SH-SY5Y (cell line): ENCODE results near the gene UBAC2.

Source experiments
- GATA2 ChIP-seq: IDR thresholded peaks from 2 replicates; pipeline ENCODE4 v1.6.1; 2011; ENCODE audit warnings: mild to moderate bottlenecking, low read depth, low read length
- GATA3 ChIP-seq: IDR thresholded peaks from 2 replicates; pipeline ENCODE4 v1.6.1; 2011; ENCODE audit warnings: low read depth, mild to moderate bottlenecking, low read length, moderate library complexity

UBAC2 gene

GRCh38 chr13:99294958-99295357 is 94.3 kb downstream of the UBAC2 start:
- TF ChIP-seq GATA3: no peak
- no peak for TF ChIP-seq GATA2

GRCh38 chr13:99295488-99296252 is 95.0 kb downstream of the UBAC2 start:
- no peak for TF ChIP-seq GATA2
- no peak for TF ChIP-seq GATA3

- TF ChIP-seq GATA3: no peak
- no peak for TF ChIP-seq GATA2
Measured at GRCh38 chr13:99296398-99296797, 95.7 kb downstream of the UBAC2 start.

GRCh38 chr13:99297331-99297730 is 96.7 kb downstream of the UBAC2 start:
- no peak for TF ChIP-seq GATA2
- no peak for TF ChIP-seq GATA3

- TF ChIP-seq GATA3 (no peak), GATA2 (no peak)
Measured at GRCh38 chr13:99298056-99298455, 97.4 kb downstream of the UBAC2 start.

GRCh38 chr13:99299256-99299919 is 98.7 kb downstream of the UBAC2 start:
- TF ChIP-seq GATA3 (no peak), GATA2 (no peak)

GRCh38 chr13:99299920-99300341 is 99.3 kb downstream of the UBAC2 start:
- TF ChIP-seq GATA2 (no peak), GATA3 (no peak)

- TF ChIP-seq GATA3: no peak
- no peak for TF ChIP-seq GATA2
Measured at GRCh38 chr13:99301056-99301838, 100.6 kb downstream of the UBAC2 start.

GRCh38 chr13:99301913-99302636 is 101.4 kb downstream of the UBAC2 start:
- TF ChIP-seq GATA3: no peak
- no peak for TF ChIP-seq GATA2

GRCh38 chr13:99302637-99303505 is 102.2 kb downstream of the UBAC2 start:
- TF ChIP-seq GATA3 (no peak), GATA2 (no peak)

- TF ChIP-seq GATA3 (no peak), GATA2 (no peak)
Measured at GRCh38 chr13:99303863-99304521, 103.3 kb downstream of the UBAC2 start.

- TF ChIP-seq GATA3: no peak
- no peak for TF ChIP-seq GATA2
Measured at GRCh38 chr13:99304541-99304940, 103.9 kb downstream of the UBAC2 start.
